Skeletal muscle cell (primary cell): ENCODE results near the gene SBF2.

ENCODE experiments used
- DNase-seq: peaks from one replicate; pipeline ENCODE4 v3.0.0-alpha.2; 2010; ENCODE audit warnings: low read depth
- H3K4me3 ChIP-seq: 2 replicates; pipeline ENCODE4 v1.5.1; 2011; ENCODE audit warnings: low read depth, mild to moderate bottlenecking, control low read depth, low read length, moderate library complexity

Gene SBF2

DNA sequence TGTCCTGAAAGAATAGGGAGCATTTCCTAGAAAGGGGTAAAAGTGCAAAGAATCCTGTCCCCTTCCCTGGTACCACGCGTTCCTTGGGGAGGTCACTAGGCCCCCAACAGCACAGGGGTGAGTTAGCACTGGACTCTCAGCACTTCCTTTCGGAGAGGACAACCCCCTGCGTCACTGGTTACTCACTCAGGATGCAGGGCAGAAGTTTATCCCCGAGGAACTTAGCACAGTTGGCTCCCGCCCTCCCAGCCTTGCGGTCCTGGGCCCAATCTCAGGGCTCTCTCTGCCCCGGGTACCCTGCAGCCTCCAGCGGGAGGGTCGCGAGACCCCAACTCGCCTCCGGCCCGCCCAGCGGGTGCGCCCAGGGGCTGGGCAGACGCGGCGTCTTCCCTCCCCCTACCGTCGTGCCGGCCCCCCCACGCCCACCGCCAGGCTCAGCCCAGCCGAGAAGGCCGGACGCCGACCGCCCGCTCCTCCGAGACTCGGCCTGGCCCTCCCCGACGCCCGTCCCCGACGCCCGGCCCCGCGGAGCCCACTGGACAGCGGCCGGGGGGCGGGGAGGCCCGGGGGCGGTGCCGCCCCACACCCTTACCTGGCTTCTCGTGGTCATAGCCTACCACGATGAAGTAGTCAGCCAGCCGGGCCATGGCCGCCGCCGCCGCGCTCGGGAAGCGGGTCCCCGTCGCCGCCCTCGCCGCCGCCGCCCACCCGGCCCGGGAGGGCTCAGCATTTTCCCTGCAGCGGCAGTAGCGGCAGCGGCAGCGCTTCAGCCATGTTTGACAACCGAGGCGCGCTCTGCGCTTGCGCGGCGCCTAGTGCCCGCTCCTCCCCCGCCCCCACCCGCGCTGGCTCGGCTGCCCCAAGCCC is at the start of gene SBF2:
Gene SBF2 (minus strand): TSS at position 797 of the 867 bp plus-strand sequence. CDS start 150 bp downstream, at position 647.
- H3K4me3 ChIP-seq: peak within 1 kb of the TSS; percentile 74
- peak; percentile 74 for DNase-seq

DNA sequence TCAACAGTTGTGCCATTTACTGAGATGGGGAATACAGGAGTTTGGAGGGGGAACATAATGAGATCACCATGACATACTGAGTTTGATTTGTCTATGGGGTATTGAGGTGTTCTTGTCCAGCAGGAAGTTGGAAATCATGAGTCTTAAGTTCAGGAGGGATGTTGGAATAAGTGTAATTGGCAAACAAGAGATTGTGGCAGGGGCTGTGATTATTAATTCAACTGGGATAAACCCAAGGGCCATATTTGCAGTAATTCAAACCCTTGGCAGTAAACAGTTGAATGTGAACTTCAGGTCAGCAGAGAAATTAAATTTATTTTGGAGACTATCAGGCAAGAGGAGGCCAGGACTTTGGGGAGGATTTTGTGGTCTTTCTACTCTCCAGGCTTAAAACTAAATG is 44.3 kb upstream of the SBF2 start:
- DNase-seq: no peak
- H3K4me3 ChIP-seq: no peak overlapping the region

DNA sequence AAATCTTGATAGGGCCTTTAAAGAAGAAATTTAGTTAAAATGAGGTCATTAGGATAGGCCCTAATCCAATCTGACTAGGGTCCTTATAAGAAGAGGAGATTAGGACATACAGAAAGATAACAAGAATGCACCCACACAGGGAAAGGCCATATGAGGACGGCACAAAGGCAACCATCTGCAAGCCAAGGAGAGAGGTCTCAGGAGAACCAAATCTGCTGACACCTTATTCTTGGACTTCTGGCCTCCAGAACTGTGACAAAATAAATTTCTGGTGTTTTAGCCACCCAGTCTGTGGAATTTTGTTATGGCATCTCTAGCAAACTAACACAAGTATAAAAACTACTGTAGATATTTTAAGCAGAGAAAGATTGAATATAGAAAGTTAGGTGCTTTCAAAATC is 39.5 kb upstream of the SBF2 start:
- DNase-seq: no peak

DNA sequence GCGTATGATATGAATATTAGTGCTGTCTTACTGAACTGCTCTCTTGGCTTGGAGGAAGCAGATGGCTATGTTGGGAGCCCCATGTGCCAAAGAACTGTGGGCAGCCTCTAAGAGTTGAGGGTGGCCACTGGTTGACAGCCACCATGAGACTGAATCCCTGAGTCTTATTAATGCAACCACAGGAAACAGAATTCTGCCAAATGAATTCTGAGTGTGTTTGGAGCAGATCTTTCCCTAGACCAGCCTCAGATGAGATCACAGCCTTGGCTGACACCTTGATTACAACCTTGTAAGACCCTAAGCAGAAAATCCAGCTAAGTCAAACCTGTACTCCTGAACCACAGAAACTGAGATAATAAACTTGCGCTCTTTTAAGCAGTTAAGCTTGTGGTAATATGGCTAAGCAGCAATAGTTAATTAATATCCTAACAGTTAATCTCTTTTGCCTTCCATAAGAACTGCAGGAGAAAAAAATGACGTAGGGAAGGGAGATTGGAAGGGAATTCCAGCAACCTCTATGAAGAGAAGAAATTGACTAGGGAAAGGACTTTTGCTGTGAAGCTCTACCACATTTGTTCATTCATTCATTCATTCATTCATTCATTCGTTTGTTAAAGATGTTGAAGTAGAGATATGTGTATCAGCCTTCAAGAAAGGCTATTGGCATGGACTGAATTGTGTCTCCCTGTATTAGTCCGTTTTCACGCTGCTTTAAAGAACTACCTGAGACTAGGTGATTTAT is 37.7 kb upstream of the SBF2 start:
- no peak for DNase-seq
- no peak overlapping the region for H3K4me3 ChIP-seq

More for the DNA sequence above, 39.5 kb upstream of the SBF2 start:
- no peak overlapping the region for H3K4me3 ChIP-seq

DNA sequence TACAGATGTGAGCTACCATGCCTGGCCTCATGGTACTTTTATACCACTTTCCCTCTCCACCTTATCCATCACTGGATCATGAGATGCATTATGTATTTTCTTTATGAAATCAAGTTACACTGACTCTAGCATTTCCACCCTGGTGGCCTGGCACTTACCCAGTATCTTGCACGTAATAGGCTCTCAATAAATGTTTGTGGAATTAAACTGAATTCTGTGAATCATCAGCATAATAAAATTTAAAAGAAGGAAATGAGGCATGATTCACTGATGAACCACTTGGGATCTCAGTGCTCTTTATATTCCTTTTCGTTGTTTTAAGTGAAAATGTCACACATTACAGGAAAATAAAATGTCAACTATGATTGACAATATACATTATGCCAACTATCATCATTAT is 35.9 kb upstream of the SBF2 start:
- H3K4me3 ChIP-seq: no peak overlapping the region
- DNase-seq: no peak

DNA sequence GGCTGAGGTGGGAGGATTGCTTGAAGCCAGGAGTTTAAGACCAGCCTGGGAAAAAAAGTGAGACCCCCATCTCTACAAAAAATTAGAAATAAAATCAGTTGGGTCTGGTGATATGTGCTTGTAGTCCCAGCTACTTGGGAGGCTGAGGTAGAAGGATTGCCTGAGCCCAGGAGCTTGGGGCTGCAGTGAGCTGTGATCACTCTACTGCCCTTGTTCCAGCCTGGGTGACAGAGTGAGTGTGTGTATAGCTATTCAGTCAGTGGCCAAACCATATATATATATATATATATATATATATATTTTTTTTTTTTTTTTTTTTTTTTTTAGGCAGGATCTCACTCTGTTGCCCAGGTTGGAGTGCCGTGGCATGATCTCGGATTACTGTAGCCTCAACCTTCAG is 35.3 kb upstream of the SBF2 start:
- H3K4me3 ChIP-seq: no peak overlapping the region
- DNase-seq: no peak

DNA sequence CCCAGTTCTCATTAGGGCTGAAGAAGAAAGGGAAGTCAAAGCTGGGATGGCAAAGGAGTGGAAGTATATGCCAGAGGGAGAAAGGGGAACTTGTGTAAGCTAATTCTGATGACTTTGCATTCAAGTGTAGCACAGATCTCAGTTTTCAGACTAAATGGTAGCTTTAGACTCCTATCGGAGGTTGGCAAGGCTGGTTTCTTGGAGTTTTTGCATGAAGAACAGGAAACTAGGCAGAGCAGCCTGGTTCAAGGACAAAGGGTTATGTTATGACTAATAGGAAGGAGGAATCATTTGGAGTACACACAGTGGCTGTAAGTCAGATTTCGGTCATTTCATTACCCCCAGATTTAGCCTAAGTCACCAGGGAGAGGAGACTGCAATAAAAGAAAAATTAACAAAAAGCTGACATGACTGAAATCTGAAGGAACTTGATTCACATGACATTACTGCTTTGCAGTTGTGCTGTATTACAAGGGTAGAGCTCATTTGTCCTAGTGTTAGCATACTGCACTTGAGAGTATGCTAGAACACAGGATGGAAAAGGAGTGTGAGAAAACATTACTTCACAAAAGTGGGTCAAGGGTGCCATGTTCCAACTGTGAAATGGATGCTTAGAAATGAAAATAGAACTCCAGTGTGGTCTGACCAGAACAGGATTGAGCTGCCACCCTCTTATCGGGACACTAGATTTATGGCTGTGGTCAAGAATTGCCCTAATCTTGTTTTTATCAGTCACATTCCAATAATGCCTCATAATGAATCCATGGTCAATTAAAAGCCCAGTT is 34.5 kb upstream of the SBF2 start:
- no peak for DNase-seq
- no peak overlapping the region for H3K4me3 ChIP-seq

DNA sequence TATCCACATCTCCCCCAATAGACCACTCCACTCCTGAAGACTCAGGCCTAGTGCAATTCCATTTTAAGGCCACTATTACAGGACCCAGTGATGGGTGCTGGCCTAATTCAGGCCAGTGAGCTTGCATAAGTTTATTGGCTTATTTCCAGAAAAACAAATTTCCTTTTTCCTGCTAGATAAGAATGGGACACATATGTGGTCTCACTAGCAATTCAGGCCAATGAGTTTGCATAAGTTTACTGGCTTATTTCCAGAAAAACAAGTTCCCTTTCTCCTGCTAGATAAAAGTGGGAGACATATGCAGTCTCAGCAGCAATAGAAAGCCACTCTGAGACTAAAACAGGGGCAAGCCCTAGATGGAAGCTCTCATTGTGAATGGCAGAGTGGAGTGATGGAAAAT is 33.2 kb upstream of the SBF2 start:
- no peak for DNase-seq
- no peak overlapping the region for H3K4me3 ChIP-seq

DNA sequence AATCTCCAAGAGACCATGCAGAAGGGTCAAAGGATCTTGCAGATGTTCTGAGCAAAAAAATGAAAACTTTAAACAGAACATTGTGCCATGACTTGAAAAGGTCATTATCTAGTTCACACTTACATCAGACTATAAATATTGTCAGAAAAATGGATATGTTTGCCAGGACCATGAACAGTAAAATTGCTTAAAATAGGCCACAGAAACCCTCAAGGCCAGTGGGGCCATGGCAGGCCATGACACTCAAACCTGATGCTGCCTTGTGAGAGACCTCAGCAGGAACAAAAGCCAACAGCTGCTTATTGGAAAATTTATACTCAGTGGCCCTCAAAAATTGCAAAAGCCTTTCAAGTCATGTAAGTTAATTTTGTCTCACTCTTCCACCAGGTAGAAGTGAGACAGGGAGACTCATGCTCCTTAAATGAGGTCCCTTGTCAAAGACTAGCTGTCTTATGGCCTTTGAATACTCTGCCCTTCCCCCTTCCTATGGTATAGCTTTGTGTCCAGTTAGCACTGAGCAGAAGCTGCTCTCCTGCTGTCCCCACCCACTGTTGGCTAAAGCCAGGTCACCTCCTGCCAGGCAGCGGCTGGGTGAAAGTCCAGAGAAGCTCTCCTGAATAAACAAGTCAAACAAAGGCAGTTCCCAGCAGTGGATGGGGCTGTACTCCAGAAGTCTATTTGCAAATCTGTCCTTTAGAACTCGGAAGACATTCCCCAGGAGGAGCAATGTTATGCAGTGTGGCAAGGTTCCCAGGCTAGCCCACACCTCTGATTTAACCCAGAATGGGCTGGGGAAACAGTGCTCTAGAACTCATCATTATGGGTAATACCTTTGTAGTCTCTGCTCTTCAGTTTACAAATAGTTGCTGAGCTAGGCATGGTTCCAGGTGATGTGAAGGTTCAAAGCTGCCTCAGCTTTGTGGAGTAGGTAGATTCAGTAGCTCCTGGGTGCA is 32.3 kb upstream of the SBF2 start:
- H3K4me3 ChIP-seq: no peak overlapping the region
- DNase-seq: no peak

DNA sequence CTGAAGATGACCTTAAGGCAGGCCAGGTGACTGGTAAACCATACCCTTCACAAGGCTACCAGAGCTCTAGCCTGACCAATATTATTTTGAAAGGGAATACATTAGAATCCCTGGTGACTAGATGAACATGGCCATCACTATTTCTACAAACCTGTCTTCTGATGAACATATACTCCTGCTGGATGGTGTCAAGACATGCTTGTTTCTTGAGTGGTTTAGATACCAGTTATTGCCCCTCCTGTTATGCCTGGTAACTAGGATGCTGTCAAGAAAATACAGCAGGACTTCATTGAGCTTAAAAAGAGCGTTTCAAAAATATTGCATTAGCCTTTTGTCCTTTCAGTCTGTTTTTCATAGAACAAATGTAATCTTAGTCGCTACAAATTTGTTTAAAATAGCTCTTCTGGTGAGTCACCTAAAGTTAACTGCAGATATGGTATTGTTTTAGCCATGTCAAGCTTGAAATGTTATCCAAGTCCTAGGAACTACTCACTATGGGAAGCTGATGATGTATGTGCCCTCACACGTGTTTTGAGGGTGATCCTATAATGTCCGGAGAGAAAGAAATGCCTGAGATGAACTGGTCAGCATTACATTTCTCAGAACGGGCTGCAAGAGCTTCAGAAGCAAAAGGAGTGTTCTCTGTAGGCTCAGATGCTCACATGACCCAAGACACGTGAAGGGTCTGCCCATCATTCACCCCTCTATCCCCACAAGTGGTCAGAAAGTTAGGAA is 31.4 kb upstream of the SBF2 start:
- peak; percentile 91 for DNase-seq
- no peak overlapping the region for H3K4me3 ChIP-seq

DNA sequence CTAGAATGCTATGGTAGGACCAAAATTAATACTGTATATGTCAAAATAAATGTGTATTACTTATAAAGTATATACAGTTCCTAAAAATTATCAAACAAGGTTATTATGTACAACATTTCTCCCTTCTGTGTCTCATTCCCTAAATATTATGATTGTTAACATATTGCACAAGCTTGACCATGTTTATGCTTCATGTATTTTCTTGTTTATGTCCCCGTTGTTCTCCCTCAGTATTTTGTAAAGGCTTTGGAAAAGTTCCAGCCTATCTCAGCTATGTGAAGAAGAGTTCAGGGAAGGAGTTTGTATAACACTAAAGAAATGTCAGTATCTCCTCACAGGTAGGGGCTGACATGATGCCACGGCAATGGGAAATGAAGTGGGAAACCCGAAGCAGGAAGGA is 30.5 kb upstream of the SBF2 start:
- H3K4me3 ChIP-seq: no peak overlapping the region
- DNase-seq: no peak

DNA sequence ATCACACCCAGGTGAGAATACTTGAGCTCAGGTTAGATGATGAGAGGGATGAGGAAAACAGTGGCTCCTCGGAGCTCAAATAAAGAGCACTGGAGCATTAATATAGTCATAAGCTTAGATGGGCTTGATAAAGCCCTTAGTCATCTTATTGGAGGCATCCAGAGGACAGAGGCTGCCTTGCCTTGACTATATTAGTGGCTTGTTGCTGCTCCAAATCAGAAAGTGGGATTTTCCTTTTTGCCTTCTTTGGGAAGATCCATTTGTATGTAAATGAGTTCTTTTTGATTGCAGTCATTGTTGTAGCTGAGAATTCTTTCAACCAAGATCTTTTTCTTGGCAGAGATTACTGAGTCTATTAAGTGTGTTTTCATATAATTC is 29.8 kb upstream of the SBF2 start:
- H3K4me3 ChIP-seq: no peak overlapping the region
- no peak for DNase-seq

DNA sequence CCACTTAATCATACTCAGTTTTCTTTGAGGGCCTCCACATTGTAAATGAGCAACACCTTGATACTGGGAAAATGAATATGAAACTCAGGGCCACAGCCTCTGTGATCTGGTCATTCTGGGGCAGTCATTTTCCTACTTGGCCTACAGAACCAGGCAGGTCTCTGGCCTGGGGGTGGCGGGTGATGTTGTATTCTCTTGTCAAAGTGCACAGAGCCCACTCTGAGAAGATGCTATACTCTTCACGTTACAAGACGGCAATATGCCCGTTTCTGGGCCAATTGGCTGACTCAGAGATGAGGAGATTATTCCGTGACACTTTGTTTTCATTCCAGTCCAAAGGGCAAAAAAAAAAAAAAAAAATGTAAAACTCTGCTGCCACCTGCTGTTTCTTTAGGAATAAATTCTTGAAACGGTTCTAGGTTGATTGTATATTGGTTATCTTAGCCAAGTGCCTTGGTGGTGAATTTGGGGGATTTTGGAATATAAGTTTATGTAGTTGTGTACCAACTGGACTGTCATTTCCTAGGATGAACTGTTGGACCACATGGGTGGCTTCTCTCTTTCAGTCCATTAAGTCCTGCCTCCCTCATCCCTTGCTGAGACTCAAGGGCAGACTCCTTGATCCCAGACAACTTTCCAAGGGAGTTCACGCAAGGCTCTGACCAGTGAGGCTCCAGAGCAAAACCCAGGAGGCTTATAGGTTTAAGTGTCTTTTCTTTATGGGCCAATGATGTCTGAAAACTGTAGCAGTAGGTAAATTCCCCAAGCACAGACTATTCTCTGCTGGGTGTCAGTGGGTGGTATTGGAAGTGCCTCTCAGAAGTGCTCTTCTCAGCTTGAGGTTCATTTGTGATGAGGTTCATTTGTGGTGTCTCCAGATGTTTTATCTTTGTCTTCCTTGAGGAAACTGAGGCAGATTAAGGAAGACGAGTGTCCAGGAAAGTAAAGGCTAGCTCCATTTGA is 29.1 kb upstream of the SBF2 start:
- DNase-seq: peak; percentile 72
- no peak overlapping the region for H3K4me3 ChIP-seq

DNA sequence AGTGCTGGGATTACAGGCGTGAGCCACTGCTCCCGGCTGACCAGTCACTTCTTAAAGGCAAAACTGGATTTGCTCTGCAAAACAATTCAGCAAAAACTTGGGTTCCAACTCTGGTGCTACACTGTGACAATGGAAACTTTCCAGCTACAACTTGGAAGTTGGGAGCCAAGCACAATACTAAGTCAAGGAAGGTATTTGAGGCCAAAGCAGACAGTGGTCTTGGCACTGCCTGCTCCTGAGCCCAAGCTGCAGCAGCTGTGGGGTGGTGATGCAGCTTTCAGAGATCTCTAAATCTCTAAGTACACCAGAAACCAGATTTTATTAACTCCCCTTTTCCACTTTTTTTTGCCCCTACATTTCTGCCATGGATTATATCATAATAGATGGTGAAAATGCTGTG is 28.4 kb upstream of the SBF2 start:
- no peak for DNase-seq
- no peak overlapping the region for H3K4me3 ChIP-seq

DNA sequence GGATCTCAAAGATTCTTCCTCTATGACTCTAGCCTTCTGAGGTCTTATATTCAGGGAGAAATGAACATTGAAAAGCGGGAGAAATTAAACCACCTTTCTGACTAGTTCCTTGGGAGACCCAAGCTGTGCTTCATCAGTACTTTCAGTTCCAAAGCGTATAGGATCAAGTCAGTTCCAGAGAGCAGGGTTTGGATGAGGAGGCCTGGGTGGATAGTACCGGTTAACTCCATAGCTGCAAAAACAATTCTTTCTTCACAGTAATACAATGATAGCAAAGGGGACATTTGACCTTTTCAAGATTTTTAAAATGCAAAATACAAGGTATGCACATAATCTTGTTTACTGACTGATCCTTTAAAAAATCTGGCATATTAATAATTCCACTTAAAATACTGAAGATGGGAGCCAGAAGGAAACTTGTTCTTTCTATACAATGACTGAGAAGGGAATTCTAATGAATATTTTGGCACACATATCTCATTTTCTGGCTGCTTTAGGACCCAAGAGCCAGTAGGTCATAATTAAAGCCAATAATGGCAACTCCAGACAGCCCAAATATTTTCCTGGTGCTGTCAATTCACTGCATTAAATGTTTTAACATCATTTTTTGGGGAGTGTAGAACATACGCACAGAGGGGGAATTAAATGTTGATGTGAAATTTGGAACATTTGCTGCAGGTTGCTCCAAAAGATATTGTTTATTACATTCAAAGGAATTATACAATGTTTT is 26.9 kb upstream of the SBF2 start:
- H3K4me3 ChIP-seq: no peak overlapping the region
- no peak for DNase-seq

DNA sequence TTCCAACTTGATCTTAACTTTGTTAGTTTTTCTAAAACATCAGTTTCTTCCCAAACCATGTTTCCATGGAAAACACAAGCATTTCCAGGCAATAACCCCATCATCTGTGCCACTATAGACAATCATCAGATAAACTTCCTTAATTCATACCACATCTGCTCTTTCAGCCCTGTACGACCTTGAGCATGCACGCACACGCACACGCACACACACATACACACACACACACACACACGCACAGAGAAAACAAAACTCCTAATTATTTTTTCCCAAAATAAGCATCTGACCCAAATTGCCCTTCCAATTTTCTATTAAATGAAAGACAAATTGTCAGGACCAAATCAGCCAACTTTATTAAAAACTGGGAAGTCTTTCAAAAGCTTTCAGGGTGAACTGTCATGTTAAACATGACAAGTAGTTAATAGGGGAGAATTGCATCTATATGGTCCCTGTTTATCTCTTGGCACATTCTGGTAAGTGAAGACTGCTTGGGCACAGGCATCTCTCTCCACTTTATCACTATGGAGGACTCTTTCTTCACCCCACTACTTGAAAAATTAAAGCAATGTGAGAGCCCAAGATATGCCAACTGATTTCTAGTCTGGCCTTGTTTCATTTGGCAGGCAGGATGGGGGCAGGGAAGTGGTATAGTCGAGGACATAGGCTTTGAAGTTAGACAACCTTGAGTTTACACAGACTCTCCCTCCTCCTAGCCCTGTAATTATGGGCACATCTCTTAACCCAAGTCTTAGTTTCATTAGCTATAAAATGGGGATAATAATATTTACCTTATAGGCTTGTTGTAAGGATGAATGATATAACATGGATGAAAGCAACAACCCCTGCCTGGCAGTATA is 25.9 kb upstream of the SBF2 start:
- no peak for DNase-seq
- H3K4me3 ChIP-seq: no peak overlapping the region
